AG04450 (cell line): Measurements from ENCODE around the gene ULK4. TPM values are rescaled to one million over a fixed set of nuclear protein-coding genes. Genes with fewer than 3 reads are reported as not detected.

ENCODE experiments used
- CTCF ChIA-PET: fragments of 300-600, 350-600 bp; formaldehyde crosslinking; extraction: SDS; loops from one replicate; lab custom pipeline; 2022; ENCODE audit warnings: antibody characterized with exemption, inconsistent platforms; lab: Charles Lee
- POLR2A ChIA-PET: fragments of 350-600 bp; formaldehyde crosslinking; extraction: SDS; loops from one replicate; lab custom pipeline; 2021; ENCODE audit warnings: antibody characterized with exemption, inconsistent platforms; lab: Yijun Ruan, JAX
- DNase-seq: peaks from one replicate; pipeline ENCODE4 v3.0.0-alpha.2; 2011; ENCODE audit warnings: low read depth, low spot score
- H3K27ac ChIP-seq: one replicate; pipeline ENCODE4 v1.5.1; 2012; ENCODE audit warnings: low read depth, low read length, control low read depth
- H3K27me3 ChIP-seq: one replicate; pipeline ENCODE4 v1.6.0; 2012; ENCODE audit warnings: low read length; ENCODE audit not compliant: control insufficient read depth, insufficient read depth
- H3K4me3 ChIP-seq: 2 replicates; pipeline ENCODE4 v1.5.1; 2011; ENCODE audit warnings: mild to moderate bottlenecking, low read depth, low read length, control low read depth
- H3K9me3 ChIP-seq: 2 replicates; pipeline ENCODE4 v1.5.1; 2012; ENCODE audit warnings: low read length; ENCODE audit not compliant: control insufficient read depth, insufficient read depth
- polyA plus RNA-seq: library from polyadenylated mRNA; depleted of rRNA; stranded (reverse); fragments of >200 nt; gene quantifications from 2 replicates; pipeline ENCODE4 v1.2.3, GENCODE V29; 2011
- TF ChIP-seq, protein P1 (sequence below): IDR thresholded peaks from 2 replicates; pipeline ENCODE4 v1.5.1; 2011; ENCODE audit warnings: low read depth, low read length, control low read depth, inconsistent platforms

The ULK4 gene
- polyA plus RNA-seq, 1 experiment, result 3.7 TPM

DNA sequence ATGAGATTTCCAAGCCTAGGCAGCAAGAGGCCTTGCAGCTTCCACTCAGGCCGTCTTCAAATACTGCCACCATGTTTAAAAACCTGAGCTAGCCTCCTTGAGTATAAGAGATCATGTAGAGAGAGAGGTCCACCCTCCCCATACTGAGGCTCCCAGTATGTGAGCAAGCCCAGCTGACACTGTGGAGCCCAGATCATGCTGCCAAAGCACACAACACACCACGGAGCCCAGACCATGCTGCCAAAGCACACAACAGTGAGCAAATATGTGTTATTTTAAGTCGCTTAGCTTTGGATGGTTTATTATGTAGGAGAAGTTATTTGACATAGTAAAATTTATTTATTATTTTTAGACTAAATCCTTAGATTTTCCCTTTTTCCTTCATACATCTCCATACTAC lies 428.9 kb downstream of the ULK4 start:
- DNase-seq, result no peak
- TF ChIP-seq, protein P1, sequence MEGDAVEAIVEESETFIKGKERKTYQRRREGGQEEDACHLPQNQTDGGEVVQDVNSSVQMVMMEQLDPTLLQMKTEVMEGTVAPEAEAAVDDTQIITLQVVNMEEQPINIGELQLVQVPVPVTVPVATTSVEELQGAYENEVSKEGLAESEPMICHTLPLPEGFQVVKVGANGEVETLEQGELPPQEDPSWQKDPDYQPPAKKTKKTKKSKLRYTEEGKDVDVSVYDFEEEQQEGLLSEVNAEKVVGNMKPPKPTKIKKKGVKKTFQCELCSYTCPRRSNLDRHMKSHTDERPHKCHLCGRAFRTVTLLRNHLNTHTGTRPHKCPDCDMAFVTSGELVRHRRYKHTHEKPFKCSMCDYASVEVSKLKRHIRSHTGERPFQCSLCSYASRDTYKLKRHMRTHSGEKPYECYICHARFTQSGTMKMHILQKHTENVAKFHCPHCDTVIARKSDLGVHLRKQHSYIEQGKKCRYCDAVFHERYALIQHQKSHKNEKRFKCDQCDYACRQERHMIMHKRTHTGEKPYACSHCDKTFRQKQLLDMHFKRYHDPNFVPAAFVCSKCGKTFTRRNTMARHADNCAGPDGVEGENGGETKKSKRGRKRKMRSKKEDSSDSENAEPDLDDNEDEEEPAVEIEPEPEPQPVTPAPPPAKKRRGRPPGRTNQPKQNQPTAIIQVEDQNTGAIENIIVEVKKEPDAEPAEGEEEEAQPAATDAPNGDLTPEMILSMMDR, result no peak
- H3K4me3 ChIP-seq, result no peak overlapping the region
- POLR2A ChIA-PET, result no interaction called here
- H3K27ac ChIP-seq, result no peak overlapping the region
- CTCF ChIA-PET, result no interaction called here
- no peaks in the 10 kb centered on the region for H3K27me3 ChIP-seq
- H3K9me3 ChIP-seq, result no peaks in the 10 kb centered on the region

DNA sequence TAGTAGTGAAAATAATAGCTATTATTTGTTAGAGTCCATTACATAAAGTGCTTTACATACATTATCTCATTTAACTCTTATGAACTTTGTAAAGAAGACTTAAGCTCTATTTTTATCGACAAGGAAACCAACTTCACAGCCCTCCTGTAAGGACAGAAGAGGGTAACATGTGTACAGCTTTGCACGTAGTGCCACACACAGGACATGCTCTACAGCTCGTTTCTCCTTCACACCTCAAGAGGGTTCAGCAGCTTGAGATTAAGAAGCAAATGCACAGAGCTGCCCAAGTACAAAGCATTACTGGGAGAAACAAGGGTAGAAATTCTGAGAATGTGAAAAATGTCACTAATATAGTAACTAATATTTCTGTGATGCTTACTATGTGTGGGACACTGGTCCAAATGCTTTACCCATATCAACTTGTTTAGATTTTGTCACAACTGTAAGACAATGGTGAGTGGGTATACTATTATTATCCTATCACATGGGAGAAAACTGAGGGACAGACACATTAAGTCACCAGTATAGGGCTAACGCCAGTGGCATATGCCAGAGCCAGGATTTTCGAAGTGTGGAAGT lies 434.8 kb downstream of the ULK4 start:
- no peak overlapping the region for H3K27ac ChIP-seq
- H3K4me3 ChIP-seq, result no peak overlapping the region
- no peaks in the 10 kb centered on the region for H3K9me3 ChIP-seq
- no peaks in the 10 kb centered on the region for H3K27me3 ChIP-seq
- DNase-seq, result no peak
- TF ChIP-seq, protein P1, result no peak
- CTCF ChIA-PET, result no interaction called here
- POLR2A ChIA-PET, result no interaction called here

GRCh38 chr3:41525303-41526064 lies 436.4 kb downstream of the ULK4 start:
- CTCF ChIA-PET, result no interaction called here
- Histone ChIP-seq H3K27ac (no peak overlapping the region), H3K4me3 (no peak overlapping the region), H3K9me3 (no peaks in the 10 kb centered on the region), H3K27me3 (no peaks in the 10 kb centered on the region)
- POLR2A ChIA-PET, result no interaction called here
- TF ChIP-seq, protein P1, result no peak
- no peak for DNase-seq

DNA sequence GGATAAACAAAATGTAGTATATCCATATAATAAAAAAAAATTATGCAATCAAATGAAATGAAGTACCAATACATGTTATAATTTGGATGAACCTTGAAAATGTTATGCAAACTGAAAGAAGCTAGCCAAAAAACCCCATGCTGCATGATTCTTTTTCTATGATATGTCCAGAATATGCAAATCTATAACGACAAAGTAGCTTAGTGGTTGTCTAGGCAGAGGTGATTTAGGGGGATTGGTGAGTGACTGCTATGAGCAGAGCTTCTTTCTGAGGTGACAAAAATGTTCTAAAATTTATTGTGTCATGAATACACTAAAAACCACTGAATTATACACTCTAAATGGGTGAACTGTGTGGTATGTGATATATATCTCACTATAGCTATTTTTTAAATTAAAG lies 438.0 kb downstream of the ULK4 start:
- ChIA-PET CTCF (no interaction called here), POLR2A (no interaction called here)
- Histone ChIP-seq H3K9me3 (no peaks in the 10 kb centered on the region), H3K4me3 (no peak overlapping the region), H3K27ac (no peak overlapping the region), H3K27me3 (no peaks in the 10 kb centered on the region)
- no peak for DNase-seq
- TF ChIP-seq, protein P1, result no peak

DNA sequence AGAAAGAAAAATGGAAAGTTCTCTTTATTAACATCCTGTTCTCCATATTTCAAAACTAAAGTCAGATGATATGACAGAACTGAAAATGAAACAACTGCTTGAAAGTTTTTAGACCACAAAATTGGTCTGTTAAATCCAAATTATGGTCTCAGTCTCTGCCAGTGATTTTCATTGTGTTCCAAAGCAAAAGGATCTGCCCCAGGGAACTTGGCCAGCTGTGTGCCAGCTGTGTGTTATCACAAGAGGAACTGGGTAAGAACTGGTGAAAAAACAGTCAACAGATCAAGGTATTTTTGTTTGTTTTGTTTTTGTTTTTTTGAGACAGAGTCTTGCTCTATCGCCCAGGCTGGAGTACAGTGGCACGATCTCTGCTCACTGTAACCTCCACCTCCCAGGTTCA lies 439.3 kb downstream of the ULK4 start:
- TF ChIP-seq, protein P1, result no peak
- Histone ChIP-seq H3K27ac (no peak overlapping the region), H3K9me3 (no peaks in the 10 kb centered on the region), H3K27me3 (no peaks in the 10 kb centered on the region), H3K4me3 (no peak overlapping the region)
- no peak for DNase-seq
- POLR2A ChIA-PET, result no interaction called here
- CTCF ChIA-PET, result interaction anchor here (0.7 kb wide), 1 partner anchor 17 kb away, joined by 3 read pairs; no protein-coding TSS in a partner anchor
